GM12878 (cell line): ENCODE measurements around the gene MTMR10. TPM values are rescaled to one million over a fixed set of nuclear protein-coding genes. Genes with fewer than 3 reads are reported as not detected.
A peak's percentile ranks its signal among the peaks of the same experiment; 100 is the strongest.

Experiments
- CHD2 ChIP-seq: IDR thresholded peaks from 2 replicates; pipeline ENCODE4 v1.6.1; 2011; ENCODE audit warnings: low read depth, low read length, improper control_type of control experiment, borderline replicate concordance
- CREB1 ChIP-seq: IDR thresholded peaks from 2 replicates; pipeline ENCODE4 v1.6.1; 2012; ENCODE audit warnings: low read depth, mild to moderate bottlenecking, inconsistent platforms
- HDGF ChIP-seq: fragments of 450-650 bp; IDR thresholded peaks from 2 replicates; pipeline ENCODE4 v1.6.1; 2016; ENCODE audit warnings: antibody characterized with exemption
- IRF4 ChIP-seq: IDR thresholded peaks from 2 replicates; pipeline ENCODE4 v1.6.1; 2011; ENCODE audit warnings: low read depth, low read length
- IRF5 ChIP-seq: fragments of 450-650 bp; IDR thresholded peaks from 2 replicates; pipeline ENCODE4 v1.6.1; 2017; ENCODE audit warnings: borderline replicate concordance
- LARP7 ChIP-seq: fragments of 450-650 bp; IDR thresholded peaks from 2 replicates; pipeline ENCODE4 v1.6.1; 2017; ENCODE audit warnings: mild to moderate bottlenecking
- MTA2 ChIP-seq: fragments of 450-650 bp; IDR thresholded peaks from 2 replicates; pipeline ENCODE4 v1.6.1; 2016; ENCODE audit warnings: low read depth, mild to moderate bottlenecking, moderate library complexity
- MXI1 ChIP-seq: fragments of 150-350 bp; IDR thresholded peaks from 2 replicates; pipeline ENCODE4 v1.6.1; 2011; ENCODE audit warnings: low read depth, mild to moderate bottlenecking, inconsistent platforms, low read length, improper control_type of control experiment
- MYB ChIP-seq: fragments of 150-350 bp; IDR thresholded peaks from 2 replicates; pipeline ENCODE4 v1.6.1; 2014; ENCODE audit warnings: mild to moderate bottlenecking, low read depth, low read length, borderline replicate concordance
- NR2C1 ChIP-seq: fragments of 450-650 bp; IDR thresholded peaks from 2 replicates; pipeline ENCODE4 v1.6.1; 2017; ENCODE audit warnings: antibody characterized with exemption, mild to moderate bottlenecking, moderate library complexity
- PAX5 ChIP-seq: IDR thresholded peaks from 2 replicates; pipeline ENCODE4 v1.6.1; 2011; ENCODE audit warnings: low read depth, low read length, borderline replicate concordance
- PBX3 ChIP-seq: IDR thresholded peaks from 2 replicates; pipeline ENCODE4 v1.6.1; 2011; ENCODE audit warnings: mild to moderate bottlenecking, low read depth, low read length, moderate library complexity; ENCODE audit not compliant: insufficient replicate concordance
- POLR2AphosphoS2 ChIP-seq: IDR thresholded peaks from 2 replicates; pipeline ENCODE4 v1.6.1; 2011; ENCODE audit warnings: low read depth, mild to moderate bottlenecking, low read length, improper control_type of control experiment, moderate library complexity
- POLR2AphosphoS5 ChIP-seq: IDR thresholded peaks from 2 replicates; pipeline ENCODE4 v1.6.1; 2011; ENCODE audit warnings: mild to moderate bottlenecking, low read length, inconsistent platforms
- RB1 ChIP-seq: fragments of 450-650 bp; formaldehyde crosslinking; IDR thresholded peaks from 2 replicates; pipeline ENCODE4 v1.6.1; 2017; ENCODE audit warnings: mild to moderate bottlenecking, borderline replicate concordance
- RELA ChIP-seq: fragments of 450-650 bp; IDR thresholded peaks from 2 replicates; pipeline ENCODE4 v1.8.0; 2014; ENCODE audit warnings: borderline replicate concordance; ENCODE audit not compliant: partially characterized antibody
- SKIL ChIP-seq: fragments of 450-650 bp; IDR thresholded peaks from 2 replicates; pipeline ENCODE4 v1.6.1; 2017; ENCODE audit warnings: mild to moderate bottlenecking, low read depth, inconsistent platforms; ENCODE audit not compliant: poor library complexity, severe bottlenecking
- TAF1 ChIP-seq: IDR thresholded peaks from 2 replicates; pipeline ENCODE4 v1.6.1; 2011; ENCODE audit warnings: mild to moderate bottlenecking, low read depth, low read length, borderline replicate concordance
- TBL1XR1 ChIP-seq: IDR thresholded peaks from 2 replicates; pipeline ENCODE4 v1.6.1; 2012; ENCODE audit warnings: low read depth, low read length, improper control_type of control experiment
- USF2 ChIP-seq: IDR thresholded peaks from 2 replicates; pipeline ENCODE4 v1.6.1; 2011; ENCODE audit warnings: low read depth, low read length, improper control_type of control experiment, borderline replicate concordance
- ZNF274 ChIP-seq: IDR thresholded peaks from one replicate; pipeline ENCODE4 v1.8.0; 2011; ENCODE audit not compliant: insufficient read length, insufficient read depth
- ZNF687 ChIP-seq: fragments of 450-650 bp; IDR thresholded peaks from 2 replicates; pipeline ENCODE4 v1.6.1; 2017; ENCODE audit warnings: mild to moderate bottlenecking, moderate library complexity
- polyA plus RNA-seq, 11 experiments: library from polyadenylated mRNA; depleted of rRNA in 4 of 11; unstranded in 6 of 11; stranded (reverse) in 5 of 11; fragments of >200 nt; fragmentation: Nextera tagmentation in 4 of 11; fragmentation: Illumina TruSeq in 1 of 11; extraction: Ambion mirVana in 4 of 11; extraction: Trizol in 1 of 11; gene quantifications; 1 replicate in 1 of 11; 2 replicates in 10 of 11; pipeline versions ENCODE4 v1.2.1 to v1.2.3, GENCODE V29; 2011 to 2016; ENCODE audit warnings: inconsistent platforms in 2 of 11, missing spikeins in 2 of 11, low read depth in 1 of 11
- total RNA-seq, 4 experiments: library from RNA; depleted of rRNA in 3 of 4; stranded (reverse); fragments of >200 nt in 3 of 4; fragmentation: Illumina TruSeq in 1 of 4; extraction: Trizol in 1 of 4; gene quantifications; 2 replicates each; pipeline versions ENCODE4 v1.2.1 to v1.2.3, GENCODE V29; 2013 to 2021

Gene MTMR10
- total and polyA plus RNA-seq, 10 of the 15 experiments (the other 5 are each of a cell fraction or from before 2014, with no cell fraction given), result 1.9 to 13.6 (median 8.9) TPM

GRCh38 chr15:31004220-31004733, 12.8 kb upstream of the MTMR10 start (continued):
- TF ChIP-seq MYB (0 out of 2 replicates have a peak, but pooled peaks have one; percentile 28), IRF5 (no peak), POLR2AphosphoS2 (no peak), TAF1 (peak; percentile 60; the same call in 1 of the 2 replicates), RELA (no peak), PBX3 (peak; percentile 67), PAX5 (peak; percentile 86), LARP7 (no peak), TBL1XR1 (peak; percentile 99), HDGF (0 out of 2 replicates have a peak, but pooled peaks have one; percentile 26), MTA2 (peak; percentile 79), CHD2 (peak; percentile 68; the same call in 1 of the 2 replicates), POLR2AphosphoS5 (no peak), ZNF687 (no peak), SKIL (peak; percentile 94), NR2C1 (no peak), IRF4 (peak; percentile 60; the same call in 1 of the 2 replicates), ZNF274 (no peak), RB1 (no peak), CREB1 (peak; percentile 66), USF2 (no peak), MXI1 (no peak)
